WTC11 (cell line): ENCODE measurements around the gene H2AZ1. TPM values are rescaled to one million over a fixed set of nuclear protein-coding genes. Genes with fewer than 3 reads are reported as not detected.

Source experiments
- ATAC-seq: fragments of 200-7000 bp; cut with Tn5 transposase; 2 replicates; pipeline ENCODE4 v1.10.0; 2021; ENCODE audit warnings: mild to moderate bottlenecking, moderate library complexity
- CTCF ChIA-PET: fragments of 300-600 bp; sonication (Branson Sonifier 250); formaldehyde crosslinking; loops from one replicate; lab custom pipeline; 2021; ENCODE audit warnings: antibody characterized with exemption; lab: Charles Lee
- POLR2A ChIA-PET: fragments of 350-600 bp; sonication (Branson Sonifier 250); formaldehyde crosslinking; loops from one replicate; lab custom pipeline; 2021; ENCODE audit warnings: antibody characterized with exemption; lab: Charles Lee
- DNase-seq: peaks from one replicate; pipeline ENCODE4 v3.0.0; 2021; ENCODE audit warnings: low spot score
- H3K27ac Mint-ChIP-seq: 2 replicates; pipeline ENCODE4 v1.8.0; 2021; ENCODE audit warnings: mixed read lengths
- H3K27me3 Mint-ChIP-seq: 2 replicates; pipeline ENCODE4 v1.8.0; 2021; ENCODE audit warnings: low read depth, mild to moderate bottlenecking, moderate library complexity, mixed read lengths
- H3K36me3 Mint-ChIP-seq: 2 replicates; pipeline ENCODE4 v1.8.0; 2021; ENCODE audit warnings: mixed read lengths
- H3K4me1 Mint-ChIP-seq: 2 replicates; pipeline ENCODE4 v1.8.0; 2022; ENCODE audit warnings: mixed read lengths
- H3K4me3 Mint-ChIP-seq: 2 replicates; pipeline ENCODE4 v1.8.0; 2021; ENCODE audit warnings: mild to moderate bottlenecking, moderate library complexity, mixed read lengths
- H3K9me3 Mint-ChIP-seq: 2 replicates; pipeline ENCODE4 v1.8.0; 2021; ENCODE audit warnings: mixed read lengths
- AR ChIP-seq: fragments of 250-450 bp; sonication (Bioruptor Pico); IDR thresholded peaks from 2 replicates; pipeline ENCODE4 v1.9.0; 2021; ENCODE audit warnings: mild to moderate bottlenecking
- ATF6 ChIP-seq: sonication (generic); formaldehyde crosslinking; IDR thresholded peaks from 2 replicates; pipeline ENCODE4 v1.8.1; 2023; ENCODE audit warnings: mild to moderate bottlenecking, missing genetic modification reagents
- CBFB ChIP-seq: sonication (generic); formaldehyde crosslinking; IDR thresholded peaks from 2 replicates; pipeline ENCODE4 v1.8.1; 2022; ENCODE audit warnings: mild to moderate bottlenecking, low read depth, missing genetic modification reagents
- ELF4 ChIP-seq: sonication (generic); formaldehyde crosslinking; IDR thresholded peaks from 2 replicates; pipeline ENCODE4 v1.8.1; 2022; ENCODE audit warnings: low read depth, mild to moderate bottlenecking, moderate library complexity, missing genetic modification reagents
- ESRRA ChIP-seq: sonication (generic); formaldehyde crosslinking; IDR thresholded peaks from 2 replicates; pipeline ENCODE4 v1.8.1; 2022; ENCODE audit warnings: mild to moderate bottlenecking, missing genetic modification reagents, borderline replicate concordance
- GTF2I ChIP-seq: fragments of 250-450 bp; sonication (Bioruptor Pico); conservative IDR thresholded peaks from 2 replicates; pipeline ENCODE4 v1.4.0; 2021; ENCODE audit warnings: mild to moderate bottlenecking
- KAT7 ChIP-seq: sonication (generic); formaldehyde crosslinking; IDR thresholded peaks from 2 replicates; pipeline ENCODE4 v1.8.1; 2023; ENCODE audit warnings: missing genetic modification reagents, mild to moderate bottlenecking, borderline replicate concordance
- MAX ChIP-seq: sonication (generic); formaldehyde crosslinking; IDR thresholded peaks from 2 replicates; pipeline ENCODE4 v1.8.0; 2022; ENCODE audit warnings: mild to moderate bottlenecking, missing genetic modification reagents
- NFATC4 ChIP-seq: fragments of 250-450 bp; sonication (Bioruptor Pico); IDR thresholded peaks from 2 replicates; pipeline ENCODE4 v1.9.0; 2021; ENCODE audit warnings: mild to moderate bottlenecking
- NR1H2 ChIP-seq: sonication (generic); formaldehyde crosslinking; IDR thresholded peaks from 2 replicates; pipeline ENCODE4 v1.9.0; 2021; ENCODE audit warnings: mild to moderate bottlenecking, moderate library complexity, missing genetic modification reagents
- NR2C2 ChIP-seq: sonication (generic); formaldehyde crosslinking; IDR thresholded peaks from 2 replicates; pipeline ENCODE4 v1.8.0; 2022; ENCODE audit warnings: mild to moderate bottlenecking, missing genetic modification reagents
- NR3C1 ChIP-seq: sonication (generic); formaldehyde crosslinking; conservative IDR thresholded peaks from 2 replicates; pipeline ENCODE4 v1.8.1; 2023; ENCODE audit warnings: low read depth, mild to moderate bottlenecking, missing genetic modification reagents
- PRRX2 ChIP-seq: fragments of 250-450 bp; sonication (Bioruptor Pico); IDR thresholded peaks from 2 replicates; pipeline ENCODE4 v1.8.0; 2021; ENCODE audit warnings: mild to moderate bottlenecking
- SMAD4 ChIP-seq: sonication (generic); formaldehyde crosslinking; IDR thresholded peaks from 2 replicates; pipeline ENCODE4 v1.8.0; 2022; ENCODE audit warnings: mild to moderate bottlenecking, missing genetic modification reagents
- TCF7 ChIP-seq: sonication (generic); formaldehyde crosslinking; IDR thresholded peaks from 2 replicates; pipeline ENCODE4 v1.8.0; 2022; ENCODE audit warnings: mild to moderate bottlenecking, low read depth, missing genetic modification reagents, moderate library complexity
- ZNF121 ChIP-seq: sonication (generic); formaldehyde crosslinking; IDR thresholded peaks from 2 replicates; pipeline ENCODE4 v1.8.0; 2023; ENCODE audit warnings: missing genetic modification reagents
- ZNF138 ChIP-seq: sonication (generic); formaldehyde crosslinking; conservative IDR thresholded peaks from 2 replicates; pipeline ENCODE4 v1.8.1; 2022; ENCODE audit warnings: mild to moderate bottlenecking, moderate library complexity, missing genetic modification reagents
- ZNF317 ChIP-seq: sonication (generic); formaldehyde crosslinking; IDR thresholded peaks from 2 replicates; pipeline ENCODE4 v1.8.1; 2023; ENCODE audit warnings: low read depth, mild to moderate bottlenecking, moderate library complexity, missing genetic modification reagents, borderline replicate concordance
- ZNF396 ChIP-seq: fragments of 250-450 bp; sonication (Bioruptor Pico); IDR thresholded peaks from 2 replicates; pipeline ENCODE4 v1.8.0; 2021; ENCODE audit warnings: mild to moderate bottlenecking, moderate library complexity, borderline replicate concordance
- ZNF423 ChIP-seq: fragments of 250-450 bp; sonication (Bioruptor Pico); IDR thresholded peaks from 2 replicates; pipeline ENCODE4 v2.1.2; 2022; ENCODE audit warnings: mild to moderate bottlenecking, moderate library complexity
- total RNA-seq: library from RNA; stranded (reverse); gene quantifications from 3 replicates; pipeline ENCODE4 v1.2.3, GENCODE V29; 2021
- TF ChIP-seq, protein P1 (sequence below): sonication (generic); formaldehyde crosslinking; IDR thresholded peaks from 2 replicates; pipeline ENCODE4 v1.8.0; 2022; ENCODE audit warnings: mild to moderate bottlenecking, missing genetic modification reagents
- TF ChIP-seq, protein P2 (sequence below): fragments of 250-450 bp; sonication (Bioruptor Pico); conservative IDR thresholded peaks from 2 replicates; pipeline ENCODE4 v1.9.0; 2021; ENCODE audit warnings: mild to moderate bottlenecking
- TF ChIP-seq, protein P3 (sequence below): fragments of 250-450 bp; sonication (Bioruptor Pico); IDR thresholded peaks from 2 replicates; pipeline ENCODE4 v1.9.0; 2021; ENCODE audit warnings: moderate library complexity, mild to moderate bottlenecking, inconsistent platforms, borderline replicate concordance
- TF ChIP-seq, protein P4 (sequence below): sonication (generic); formaldehyde crosslinking; IDR thresholded peaks from 2 replicates; pipeline ENCODE4 v1.8.1; 2022; ENCODE audit warnings: low read depth, mild to moderate bottlenecking, moderate library complexity, missing genetic modification reagents, borderline replicate concordance
- TF ChIP-seq, protein P5 (sequence below): sonication (generic); formaldehyde crosslinking; IDR thresholded peaks from 2 replicates; pipeline ENCODE4 v1.8.1; 2023; ENCODE audit warnings: mild to moderate bottlenecking, missing genetic modification reagents

Gene H2AZ1
- total RNA-seq, 1 experiment from 2014 or later, result 684 TPM

DNA sequence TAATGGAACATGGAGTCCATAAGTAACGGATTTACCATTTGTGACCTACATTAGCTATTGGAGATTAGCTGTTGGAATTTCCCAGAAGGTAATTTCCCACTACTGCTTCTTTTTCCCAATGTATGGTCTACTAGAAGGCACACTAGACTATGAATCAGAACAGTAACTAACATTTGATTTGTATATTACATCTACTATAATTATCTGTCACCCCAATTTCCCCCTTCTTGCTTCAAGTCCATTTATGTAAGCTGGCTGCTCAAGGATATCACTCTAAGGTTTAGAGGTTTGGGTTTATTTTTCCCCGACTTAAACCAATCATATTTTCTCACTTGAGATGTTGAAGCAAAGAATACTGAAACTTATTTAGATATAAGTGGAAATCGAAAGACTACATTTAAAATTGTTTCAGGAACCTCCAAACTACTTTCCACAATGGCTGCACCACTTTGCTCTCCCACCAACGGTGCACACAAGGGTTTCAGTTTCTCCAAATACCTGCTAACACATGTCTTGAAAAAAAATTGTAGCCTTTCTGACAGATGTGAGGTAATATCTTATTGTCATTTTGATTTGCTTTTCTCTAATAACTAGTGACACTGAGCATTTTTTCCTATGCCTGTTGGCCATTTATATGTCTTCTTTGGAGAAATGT, 33.3 kb upstream of the H2AZ1 start:
- no peaks in the 10 kb centered on the region; the same call in 1 of the 2 replicates for H3K27me3 Mint-ChIP-seq
- ChIA-PET POLR2A (no interaction called here), CTCF (no interaction called here)
- DNase-seq, result no peak
- ATAC-seq, result no peak
- no peaks in the 10 kb centered on the region for H3K9me3 Mint-ChIP-seq
- no peaks in the 10 kb centered on the region for H3K36me3 Mint-ChIP-seq
- no peaks in the 10 kb centered on the region for H3K4me1 Mint-ChIP-seq
- no peak overlapping the region for H3K4me3 Mint-ChIP-seq
- TF ChIP-seq ZNF396 (CRISPR knock-in tag) (no peak), TCF7 (CRISPR knock-in tag) (no peak), ZNF317 (CRISPR knock-in tag) (no peak), ZNF138 (no peak), KAT7 (CRISPR knock-in tag) (no peak), AR (CRISPR knock-in tag) (no peak), GTF2I (CRISPR knock-in tag) (no peak), SMAD4 (no peak), ESRRA (CRISPR knock-in tag) (no peak)
- TF ChIP-seq, protein P1, sequence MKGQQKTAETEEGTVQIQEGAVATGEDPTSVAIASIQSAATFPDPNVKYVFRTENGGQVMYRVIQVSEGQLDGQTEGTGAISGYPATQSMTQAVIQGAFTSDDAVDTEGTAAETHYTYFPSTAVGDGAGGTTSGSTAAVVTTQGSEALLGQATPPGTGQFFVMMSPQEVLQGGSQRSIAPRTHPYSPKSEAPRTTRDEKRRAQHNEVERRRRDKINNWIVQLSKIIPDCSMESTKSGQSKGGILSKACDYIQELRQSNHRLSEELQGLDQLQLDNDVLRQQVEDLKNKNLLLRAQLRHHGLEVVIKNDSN (CRISPR knock-in tag), result no peak
- TF ChIP-seq, protein P2, sequence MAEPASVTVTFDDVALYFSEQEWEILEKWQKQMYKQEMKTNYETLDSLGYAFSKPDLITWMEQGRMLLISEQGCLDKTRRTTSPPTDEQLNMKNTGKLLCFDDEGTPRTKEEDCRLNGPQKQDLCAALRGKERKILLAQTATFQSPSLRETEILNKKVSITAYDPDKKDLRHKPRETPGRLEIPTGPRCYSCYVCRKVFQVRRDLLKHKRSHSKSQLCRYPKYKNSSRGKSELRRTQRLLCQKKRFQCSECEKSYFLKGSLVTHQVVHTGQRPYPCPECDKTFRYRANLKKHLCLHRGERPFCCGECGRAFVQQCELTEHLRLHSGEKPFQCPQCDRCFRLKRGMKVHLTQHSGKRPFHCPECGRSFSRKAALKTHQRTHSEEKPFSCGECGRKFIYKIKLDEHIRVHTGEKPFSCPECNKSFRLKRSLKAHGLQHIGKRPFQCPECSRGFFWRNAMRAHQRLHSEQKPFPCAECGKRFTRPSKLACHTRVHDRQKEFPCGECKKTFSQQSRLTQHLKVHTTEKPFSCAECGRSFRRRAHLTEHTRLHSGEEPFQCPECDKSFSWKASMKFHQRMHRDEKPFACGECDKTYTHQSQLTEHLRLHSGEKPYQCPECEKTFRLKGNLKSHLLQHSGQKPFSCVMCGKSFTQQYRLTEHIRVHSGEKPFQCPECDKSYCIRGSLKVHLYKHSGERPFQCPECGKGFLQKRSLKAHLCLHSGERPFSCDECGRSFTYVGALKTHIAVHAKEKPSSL (CRISPR knock-in tag), result no peak
- TF ChIP-seq, protein P3, sequence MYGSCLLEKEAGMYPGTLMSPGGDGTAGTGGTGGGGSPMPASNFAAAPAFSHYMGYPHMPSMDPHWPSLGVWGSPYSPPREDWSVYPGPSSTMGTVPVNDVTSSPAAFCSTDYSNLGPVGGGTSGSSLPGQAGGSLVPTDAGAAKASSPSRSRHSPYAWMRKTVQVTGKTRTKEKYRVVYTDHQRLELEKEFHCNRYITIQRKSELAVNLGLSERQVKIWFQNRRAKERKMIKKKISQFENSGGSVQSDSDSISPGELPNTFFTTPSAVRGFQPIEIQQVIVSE (CRISPR knock-in tag), result no peak
- TF ChIP-seq, all 79 proteins: peak for 0
- H3K27ac Mint-ChIP-seq, result no peak overlapping the region

DNA sequence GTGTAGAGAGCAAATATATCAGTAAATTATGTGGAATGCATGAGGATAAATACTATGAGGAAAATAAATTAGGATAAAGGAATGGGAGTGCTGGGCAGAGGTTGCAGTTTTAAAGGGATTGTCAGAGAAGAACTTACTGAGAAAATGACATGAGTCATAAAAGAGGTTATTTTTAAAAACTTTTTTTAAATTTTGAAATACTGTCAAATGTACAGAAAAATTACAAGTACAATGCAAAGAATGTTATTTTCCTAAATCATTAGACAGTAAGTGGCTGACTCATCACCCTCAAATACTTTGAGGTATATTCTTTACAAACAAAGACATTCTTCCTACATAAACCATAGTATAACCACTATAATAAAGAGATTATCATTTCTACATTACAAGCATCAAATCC, 29.8 kb upstream of the H2AZ1 start:
- H3K36me3 Mint-ChIP-seq, result no peaks in the 10 kb centered on the region
- no peak overlapping the region for H3K4me3 Mint-ChIP-seq
- H3K27ac Mint-ChIP-seq, result no peak overlapping the region
- H3K9me3 Mint-ChIP-seq, result peaks cover 3% of the 10 kb centered on the region; the same call in 1 of the 2 replicates
- ChIA-PET POLR2A (no interaction called here), CTCF (no interaction called here)
- DNase-seq (no peak), ATAC-seq (no peak)
- no peaks in the 10 kb centered on the region for H3K4me1 Mint-ChIP-seq
- no peaks in the 10 kb centered on the region; the same call in 1 of the 2 replicates for H3K27me3 Mint-ChIP-seq
- TF ChIP-seq ELF4 (no peak), MAX (CRISPR knock-in tag) (no peak), CBFB (CRISPR knock-in tag) (no peak), ZNF423 (no peak), NFATC4 (CRISPR knock-in tag) (no peak), ATF6 (CRISPR knock-in tag) (no peak), PRRX2 (CRISPR knock-in tag) (no peak), ZNF121 (CRISPR knock-in tag) (no peak), NR3C1 (CRISPR knock-in tag) (no peak), NR1H2 (CRISPR knock-in tag) (no peak), ESRRA (CRISPR knock-in tag) (no peak), NR2C2 (no peak)
- TF ChIP-seq, protein P4, sequence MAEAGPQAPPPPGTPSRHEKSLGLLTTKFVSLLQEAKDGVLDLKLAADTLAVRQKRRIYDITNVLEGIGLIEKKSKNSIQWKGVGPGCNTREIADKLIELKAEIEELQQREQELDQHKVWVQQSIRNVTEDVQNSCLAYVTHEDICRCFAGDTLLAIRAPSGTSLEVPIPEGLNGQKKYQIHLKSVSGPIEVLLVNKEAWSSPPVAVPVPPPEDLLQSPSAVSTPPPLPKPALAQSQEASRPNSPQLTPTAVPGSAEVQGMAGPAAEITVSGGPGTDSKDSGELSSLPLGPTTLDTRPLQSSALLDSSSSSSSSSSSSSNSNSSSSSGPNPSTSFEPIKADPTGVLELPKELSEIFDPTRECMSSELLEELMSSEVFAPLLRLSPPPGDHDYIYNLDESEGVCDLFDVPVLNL, result no peak
- TF ChIP-seq, protein P5, sequence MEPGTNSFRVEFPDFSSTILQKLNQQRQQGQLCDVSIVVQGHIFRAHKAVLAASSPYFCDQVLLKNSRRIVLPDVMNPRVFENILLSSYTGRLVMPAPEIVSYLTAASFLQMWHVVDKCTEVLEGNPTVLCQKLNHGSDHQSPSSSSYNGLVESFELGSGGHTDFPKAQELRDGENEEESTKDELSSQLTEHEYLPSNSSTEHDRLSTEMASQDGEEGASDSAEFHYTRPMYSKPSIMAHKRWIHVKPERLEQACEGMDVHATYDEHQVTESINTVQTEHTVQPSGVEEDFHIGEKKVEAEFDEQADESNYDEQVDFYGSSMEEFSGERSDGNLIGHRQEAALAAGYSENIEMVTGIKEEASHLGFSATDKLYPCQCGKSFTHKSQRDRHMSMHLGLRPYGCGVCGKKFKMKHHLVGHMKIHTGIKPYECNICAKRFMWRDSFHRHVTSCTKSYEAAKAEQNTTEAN, result no peak
